ENCODE results near the gene CYP27A1. TPM values are rescaled to one million over a fixed set of nuclear protein-coding genes. Genes with fewer than 3 reads are reported as not detected.
A peak's percentile ranks its signal among the peaks of the same experiment; 100 is the strongest.

The CYP27A1 gene
- total and polyA plus RNA-seq, 12 donors, result 29.1 to 124 (median 81.0) TPM

GRCh38 chr2:218744615-218745014, 37.3 kb upstream of the CYP27A1 start:
- intact Hi-C loops (cut with DNase I), result no loop called here
- 71 to 87% (median 81%) methylated on average over 3 of the region's 3 CpGs for WGBS, 4 donors
- no peaks in the 10 kb centered on the region for H3K27me3 ChIP-seq
- TF ChIP-seq POLR2A (IDR thresholded peaks at IDR 0.05) (no peak), CTCF (IDR thresholded peaks at IDR 0.05) (no peak)
- H3K36me3 ChIP-seq (replicated peaks in 1 of 2), result peaks cover 0 to 42% of the 10 kb centered on the region in 2 donors
- DNase-seq, result no peak
- peaks cover 10 to 12% of the 10 kb centered on the region in 2 donors for H3K4me1 ChIP-seq (replicated peaks in 1 of 2)
- no peaks in the 10 kb centered on the region for H3K9me3 ChIP-seq (replicated peaks in 1 of 3)
- H3K27ac ChIP-seq, result no peak overlapping the region
- H3K4me3 ChIP-seq, result no peak overlapping the region

GRCh38 chr2:218745160-218745558, 36.8 kb upstream of the CYP27A1 start:
- no peak overlapping the region for H3K4me3 ChIP-seq
- 63 to 77% (median 72%) methylated on average over 5 of the region's 5 CpGs for whole genome bisulfite sequencing, 4 donors
- no peaks in the 10 kb centered on the region for H3K9me3 ChIP-seq (replicated peaks in 1 of 3)
- H3K4me1 ChIP-seq (replicated peaks in 1 of 2), result peaks cover 10 to 12% of the 10 kb centered on the region in 2 donors
- TF ChIP-seq POLR2A (IDR thresholded peaks at IDR 0.05) (no peak), CTCF (IDR thresholded peaks at IDR 0.05) (no peak)
- H3K27ac ChIP-seq, result no peak overlapping the region
- intact Hi-C loops (cut with DNase I), result no loop called here
- DNase-seq, result peak in 2 of 7 donors; percentile 37 to 50
- H3K36me3 ChIP-seq (replicated peaks in 1 of 2), result peaks cover 0 to 42% of the 10 kb centered on the region in 2 donors
- no peaks in the 10 kb centered on the region for H3K27me3 ChIP-seq

- WGBS, 4 donors, result 64 to 86% (median 74%) methylated on average over 8 to 10 of the region's 10 CpGs
- H3K27ac ChIP-seq, result peak overlapping the region in 2 of 5 donors; percentile 17 to 46
- H3K9me3 ChIP-seq (replicated peaks in 1 of 3), result no peaks in the 10 kb centered on the region
- H3K4me1 ChIP-seq (replicated peaks in 1 of 2), result peaks cover 10 to 12% of the 10 kb centered on the region in 2 donors
- H3K4me3 ChIP-seq, result no peak overlapping the region
- peak; percentile 67 to 90 (median 82) for DNase-seq
- TF ChIP-seq CTCF (IDR thresholded peaks at IDR 0.05), result no peak
- peak in 1 of 2 donors; percentile 55 for TF ChIP-seq POLR2A (IDR thresholded peaks at IDR 0.05)
- H3K27me3 ChIP-seq, result no peaks in the 10 kb centered on the region
- peaks cover 0 to 43% of the 10 kb centered on the region in 2 donors for H3K36me3 ChIP-seq (replicated peaks in 1 of 2)
- intact Hi-C loops (cut with DNase I), result no loop called here
These were observed 36.1 kb upstream of the CYP27A1 start for GRCh38 chr2:218745559-218746469.

- 93 to 98% (median 96%) methylated on average over 1 of the region's 1 CpG for WGBS, 4 donors
- DNase-seq, result no peak
- Histone ChIP-seq H3K4me1 (replicated peaks in 1 of 2) (peaks cover 10 to 12% of the 10 kb centered on the region in 2 donors), H3K27ac (peak overlapping the region in 1 of 5 donors; percentile 17), H3K36me3 (replicated peaks in 1 of 2) (peaks cover 0 to 46% of the 10 kb centered on the region in 2 donors), H3K4me3 (no peak overlapping the region), H3K27me3 (no peaks in the 10 kb centered on the region), H3K9me3 (replicated peaks in 1 of 3) (no peaks in the 10 kb centered on the region)
- intact Hi-C loops (cut with DNase I), result no loop called here
- no peak for TF ChIP-seq POLR2A (IDR thresholded peaks at IDR 0.05)
- no peak for TF ChIP-seq CTCF (IDR thresholded peaks at IDR 0.05)
These were observed 35.5 kb upstream of the CYP27A1 start for GRCh38 chr2:218746470-218746795.
